ENCODE data around the gene KRTAP21-1.
"Not testable (repeated sequence)": the region's sequence is repeated elsewhere in the genome, so short reads cannot be mapped to it uniquely, and the experiment has no call there.

The KRTAP21-1 gene

DNA sequence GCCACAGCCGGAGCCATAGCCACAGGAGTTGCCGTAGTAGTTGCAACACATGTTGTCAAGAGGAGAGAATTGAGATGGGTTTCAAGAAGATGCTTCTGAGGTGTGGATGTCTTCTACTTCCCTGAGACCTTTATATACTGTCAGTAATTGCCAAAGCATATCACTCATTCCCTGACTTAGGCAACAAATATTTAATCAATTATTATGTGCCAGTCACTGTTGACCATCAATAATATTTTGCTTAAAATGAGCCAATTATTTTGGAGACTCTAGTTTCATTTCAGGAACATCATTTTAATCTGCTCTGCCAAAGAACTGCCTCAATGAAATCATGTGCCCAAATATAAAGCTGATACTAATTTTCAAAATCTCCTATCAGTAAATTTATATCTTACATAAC lies at the start of gene KRTAP21-1:
TSS of gene KRTAP21-1 (minus strand) at position 101 of the 400 bp plus-strand sequence. CDS start at position 51, 50 bp downstream.
- H3K4me3 ChIP-seq (ENCODE audit: low read depth, low read length); DNase-seq (ENCODE audit: low read depth): not testable (repeated sequence)

DNA sequence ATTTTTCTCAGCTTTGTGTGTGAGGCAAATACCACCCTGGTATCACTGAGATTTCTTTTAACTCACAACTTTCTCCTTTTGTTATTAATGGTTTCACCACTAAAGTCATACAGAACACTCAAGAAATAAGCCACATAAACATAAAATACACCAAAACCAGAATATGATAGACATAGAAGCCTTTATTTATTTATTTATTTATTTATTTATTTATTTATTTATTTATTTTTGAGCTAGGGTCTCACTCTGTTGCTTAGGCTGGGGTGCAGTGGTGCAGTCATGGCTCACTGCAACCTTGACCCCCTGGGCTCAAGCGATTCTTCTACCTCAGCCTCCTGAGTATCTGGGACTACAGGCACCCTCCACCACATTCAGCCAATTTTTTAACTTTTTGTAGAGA lies 45.4 kb upstream of the KRTAP21-1 start:
- H3K4me3 ChIP-seq (ENCODE audit: low read depth, low read length): no peak overlapping the region
- TF ChIP-seq, protein P1, sequence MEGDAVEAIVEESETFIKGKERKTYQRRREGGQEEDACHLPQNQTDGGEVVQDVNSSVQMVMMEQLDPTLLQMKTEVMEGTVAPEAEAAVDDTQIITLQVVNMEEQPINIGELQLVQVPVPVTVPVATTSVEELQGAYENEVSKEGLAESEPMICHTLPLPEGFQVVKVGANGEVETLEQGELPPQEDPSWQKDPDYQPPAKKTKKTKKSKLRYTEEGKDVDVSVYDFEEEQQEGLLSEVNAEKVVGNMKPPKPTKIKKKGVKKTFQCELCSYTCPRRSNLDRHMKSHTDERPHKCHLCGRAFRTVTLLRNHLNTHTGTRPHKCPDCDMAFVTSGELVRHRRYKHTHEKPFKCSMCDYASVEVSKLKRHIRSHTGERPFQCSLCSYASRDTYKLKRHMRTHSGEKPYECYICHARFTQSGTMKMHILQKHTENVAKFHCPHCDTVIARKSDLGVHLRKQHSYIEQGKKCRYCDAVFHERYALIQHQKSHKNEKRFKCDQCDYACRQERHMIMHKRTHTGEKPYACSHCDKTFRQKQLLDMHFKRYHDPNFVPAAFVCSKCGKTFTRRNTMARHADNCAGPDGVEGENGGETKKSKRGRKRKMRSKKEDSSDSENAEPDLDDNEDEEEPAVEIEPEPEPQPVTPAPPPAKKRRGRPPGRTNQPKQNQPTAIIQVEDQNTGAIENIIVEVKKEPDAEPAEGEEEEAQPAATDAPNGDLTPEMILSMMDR (IDR thresholded peaks at IDR 0.05; ENCODE audit: insufficient read depth, low read depth, low read length, missing control alignments): no peak
- no peak for DNase-seq (ENCODE audit: low read depth)

DNA sequence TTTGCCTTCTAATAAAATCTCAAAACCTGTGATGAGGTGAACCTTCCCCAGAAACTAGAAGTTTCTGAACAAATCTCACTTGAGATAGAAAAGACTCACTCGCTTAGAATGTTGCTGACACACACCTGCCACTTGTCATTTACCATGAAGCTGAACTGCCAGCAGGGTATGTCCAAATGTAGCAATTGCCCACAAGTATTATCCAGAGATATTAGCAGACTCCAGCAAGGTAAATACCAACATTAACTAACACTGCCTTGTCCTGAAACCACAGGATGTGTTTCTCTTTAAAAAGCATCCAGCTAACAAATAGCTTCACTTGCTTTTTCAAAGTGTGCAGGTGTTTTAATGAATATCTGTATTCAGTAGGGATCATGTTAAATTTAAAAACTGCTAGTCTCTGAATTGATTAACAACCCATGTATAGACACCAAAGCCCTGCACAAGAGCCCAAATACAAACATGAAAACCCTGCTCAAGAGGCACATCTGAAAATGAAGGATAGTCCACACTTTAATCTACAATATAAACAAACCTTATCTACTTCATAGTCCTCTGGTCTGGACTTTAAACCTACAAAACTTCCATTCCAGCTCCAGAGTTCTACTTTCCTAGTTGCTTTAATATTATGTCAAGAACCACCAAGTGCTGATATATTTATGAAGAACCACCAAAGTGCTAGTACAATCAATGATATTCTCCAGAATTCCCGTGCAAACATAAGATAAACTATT lies 38.5 kb upstream of the KRTAP21-1 start:
- H3K4me3 ChIP-seq (ENCODE audit: low read depth, low read length): no peak overlapping the region
- TF ChIP-seq, protein P1 (IDR thresholded peaks at IDR 0.05; ENCODE audit: insufficient read depth, low read depth, low read length, missing control alignments): no peak
- DNase-seq (ENCODE audit: low read depth): no peak

DNA sequence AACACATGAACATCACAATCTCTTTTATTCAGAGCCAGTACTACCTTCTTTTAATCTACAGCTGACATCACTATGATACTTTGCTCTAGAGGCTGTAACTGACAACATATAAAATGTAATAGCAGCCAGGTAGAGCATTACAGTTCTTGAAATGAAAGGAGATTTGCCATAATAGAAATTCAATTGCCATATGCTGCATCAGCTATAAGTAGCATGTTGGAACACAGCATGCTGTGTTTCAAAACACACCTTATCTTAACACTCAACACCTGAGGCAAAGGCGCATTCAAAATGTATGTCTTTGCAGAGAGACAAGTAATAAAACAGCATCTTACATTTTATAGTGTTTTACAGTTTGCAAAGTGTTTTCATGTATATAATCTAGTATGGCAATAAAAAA lies 24.0 kb upstream of the KRTAP21-1 start:
- TF ChIP-seq, protein P1 (IDR thresholded peaks at IDR 0.05; ENCODE audit: insufficient read depth, low read depth, low read length, missing control alignments): no peak
- no peak for DNase-seq (ENCODE audit: low read depth)
- H3K4me3 ChIP-seq (ENCODE audit: low read depth, low read length): no peak overlapping the region

DNA sequence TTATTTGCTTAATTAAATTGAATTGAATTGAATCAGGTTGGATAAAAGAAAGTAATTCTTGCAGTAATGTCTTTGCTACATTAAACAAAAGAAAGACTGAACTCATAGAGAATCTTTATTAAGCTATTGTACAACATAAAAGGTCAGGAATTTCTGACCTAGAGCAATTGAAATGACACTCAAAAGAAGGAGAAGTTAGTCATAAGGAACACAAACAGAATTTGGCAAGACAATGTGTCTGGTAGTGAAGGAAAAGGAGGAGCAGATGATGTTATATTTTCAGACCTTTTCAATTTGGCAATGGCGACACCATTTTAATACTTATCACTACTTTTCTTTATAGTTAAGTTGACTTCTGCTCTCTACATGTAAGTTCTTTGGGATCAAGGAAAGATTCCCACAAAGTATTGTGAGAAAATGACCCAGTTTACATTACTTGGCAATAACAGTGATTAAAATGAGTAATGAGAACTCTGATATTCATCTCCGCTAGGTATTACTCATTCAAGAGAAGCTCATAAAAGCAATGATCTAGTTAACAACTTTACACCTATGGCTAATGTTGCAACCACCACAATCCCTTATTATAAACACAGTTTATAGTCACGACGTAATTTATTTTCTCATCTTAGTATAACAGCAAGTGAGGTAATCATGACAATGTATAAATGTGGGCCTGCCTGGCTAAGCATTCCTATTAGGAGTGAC lies 14.7 kb upstream of the KRTAP21-1 start:
- no peak overlapping the region for H3K4me3 ChIP-seq (ENCODE audit: low read depth, low read length)
- DNase-seq (ENCODE audit: low read depth): no peak
- TF ChIP-seq, protein P1 (IDR thresholded peaks at IDR 0.05; ENCODE audit: insufficient read depth, low read depth, low read length, missing control alignments): no peak

DNA sequence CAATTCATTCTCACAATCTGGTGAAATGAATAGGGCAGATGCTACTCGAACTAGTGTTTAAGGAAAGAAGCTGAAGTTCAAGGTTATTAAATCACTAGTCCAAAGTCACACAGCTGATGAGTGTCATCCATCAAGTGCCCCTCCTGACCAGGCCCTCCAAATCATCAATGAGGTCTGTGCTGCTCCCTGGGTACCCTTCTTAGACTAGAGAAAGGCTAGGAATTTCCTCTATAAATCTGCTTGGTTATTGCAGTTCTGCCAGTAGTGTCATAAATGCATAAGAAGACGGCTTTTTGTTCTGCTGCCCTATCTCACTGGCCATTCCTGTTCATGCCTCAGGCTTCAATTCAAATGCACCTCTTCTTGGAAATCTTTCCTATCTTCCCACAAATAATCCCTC lies 5.5 kb upstream of the KRTAP21-1 start:
- DNase-seq (ENCODE audit: low read depth): no peak
- no peak overlapping the region for H3K4me3 ChIP-seq (ENCODE audit: low read depth, low read length)
- TF ChIP-seq, protein P1 (IDR thresholded peaks at IDR 0.05; ENCODE audit: insufficient read depth, low read depth, low read length, missing control alignments): no peak

DNA sequence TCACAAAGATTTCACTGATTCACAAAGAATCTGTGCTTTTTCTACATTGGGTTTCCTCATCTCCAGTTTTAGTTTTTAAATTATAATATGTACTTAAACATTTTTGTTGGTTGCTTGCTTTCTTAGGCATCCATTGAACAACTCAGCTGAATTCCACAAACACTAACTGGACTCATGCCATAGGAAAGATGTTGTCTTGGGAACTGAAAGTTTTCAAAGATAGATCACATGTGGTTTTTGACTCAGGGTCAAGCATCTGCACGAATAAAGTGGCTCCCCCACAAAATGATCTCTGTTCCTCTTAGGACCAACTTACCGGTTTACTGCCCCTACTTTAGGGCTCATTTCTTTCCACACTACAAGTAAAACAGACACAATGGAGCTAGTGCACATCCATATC lies 3.1 kb upstream of the KRTAP21-1 start:
- no peak overlapping the region for H3K4me3 ChIP-seq (ENCODE audit: low read depth, low read length)
- TF ChIP-seq, protein P1 (IDR thresholded peaks at IDR 0.05; ENCODE audit: insufficient read depth, low read depth, low read length, missing control alignments): no peak
- no peak for DNase-seq (ENCODE audit: low read depth)

All from GM12865 (cell line).